AG08395 (cell line): ENCODE data around the gene TLCD3B.

Experiments used
- DNase-seq: peaks from one replicate; pipeline ENCODE4 v3.0.0; 2012; ENCODE audit warnings: mixed read lengths, low spot score

Gene TLCD3B, protein sequence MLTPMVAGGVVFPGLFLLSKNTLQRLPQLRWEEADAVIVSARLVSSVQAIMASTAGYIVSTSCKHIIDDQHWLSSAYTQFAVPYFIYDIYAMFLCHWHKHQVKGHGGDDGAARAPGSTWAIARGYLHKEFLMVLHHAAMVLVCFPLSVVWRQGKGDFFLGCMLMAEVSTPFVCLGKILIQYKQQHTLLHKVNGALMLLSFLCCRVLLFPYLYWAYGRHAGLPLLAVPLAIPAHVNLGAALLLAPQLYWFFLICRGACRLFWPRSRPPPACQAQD

DNA sequence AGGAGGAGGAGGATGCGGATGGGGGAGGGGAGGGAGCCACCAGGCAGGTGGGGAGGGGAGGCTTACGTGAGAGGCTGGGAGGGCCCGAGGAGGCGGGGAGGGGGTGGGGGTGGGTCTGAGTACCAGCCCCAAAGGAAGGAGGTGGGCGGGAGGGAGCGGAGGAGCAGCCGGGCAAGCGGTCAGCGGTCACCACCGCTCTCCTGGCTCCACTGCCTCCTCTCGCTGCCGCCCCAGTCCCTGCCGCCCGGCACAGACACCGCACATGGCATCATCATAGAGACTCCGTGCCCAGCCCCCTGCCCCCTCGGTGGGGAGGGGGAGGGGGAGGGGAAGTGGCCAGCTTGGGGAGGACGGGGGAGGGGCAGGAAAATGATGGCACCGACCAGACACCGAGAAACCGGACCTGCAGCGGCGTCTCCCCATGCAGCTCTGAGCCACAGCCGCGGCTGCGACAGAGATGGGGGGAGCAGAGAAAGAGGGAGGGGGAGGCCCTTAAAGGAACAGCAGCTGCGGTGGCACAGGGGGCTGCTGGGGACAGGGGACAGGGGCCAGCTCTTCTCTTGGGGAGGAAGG, at the start of gene TLCD3B:
Gene TLCD3B, minus strand, starts transcription at position 431 of the 573 bp plus-strand sequence. CDS start 744 bp downstream, outside the sequence.
- no peak for DNase-seq

DNA sequence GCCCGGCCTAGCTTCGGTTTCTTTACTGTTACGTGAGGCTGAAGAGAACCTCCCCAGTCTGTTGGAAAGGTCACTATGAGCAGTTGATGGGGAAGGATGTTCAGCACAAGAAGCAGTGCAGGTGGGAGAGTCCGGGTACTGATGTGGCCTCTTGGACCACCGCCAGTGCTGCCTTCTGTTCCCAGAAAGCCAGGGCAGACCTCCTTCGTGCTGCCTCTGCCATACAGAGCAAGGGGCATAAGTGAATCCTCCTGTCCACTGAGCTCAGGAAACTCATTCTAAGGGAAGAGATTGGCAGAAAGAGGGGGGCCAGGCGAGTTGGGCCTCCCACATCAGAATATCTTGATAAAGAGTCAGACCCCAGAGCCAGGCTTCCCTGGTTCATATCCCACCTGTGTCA, 48.4 kb upstream of the TLCD3B start:
- no peak for DNase-seq

DNA sequence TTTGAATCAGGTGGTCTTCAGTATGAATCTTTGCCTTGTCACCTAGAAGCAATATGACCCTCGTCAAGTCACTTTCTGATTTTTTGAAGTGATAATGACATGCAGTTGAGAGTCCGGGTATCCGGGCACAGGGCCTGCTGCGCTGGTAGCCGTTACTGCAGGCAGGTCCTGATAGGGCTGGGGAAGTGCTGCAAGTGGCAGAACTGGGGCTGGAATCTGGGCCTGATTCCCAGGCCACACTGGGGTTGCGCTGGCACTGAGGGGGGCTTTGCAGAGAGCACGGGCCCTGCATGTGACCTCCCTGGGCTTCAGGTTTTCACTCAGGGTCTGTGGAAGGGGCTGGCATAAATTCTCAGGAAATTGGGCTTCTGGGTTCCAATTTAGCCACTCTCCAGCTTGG, 47.7 kb upstream of the TLCD3B start:
- no peak for DNase-seq

DNA sequence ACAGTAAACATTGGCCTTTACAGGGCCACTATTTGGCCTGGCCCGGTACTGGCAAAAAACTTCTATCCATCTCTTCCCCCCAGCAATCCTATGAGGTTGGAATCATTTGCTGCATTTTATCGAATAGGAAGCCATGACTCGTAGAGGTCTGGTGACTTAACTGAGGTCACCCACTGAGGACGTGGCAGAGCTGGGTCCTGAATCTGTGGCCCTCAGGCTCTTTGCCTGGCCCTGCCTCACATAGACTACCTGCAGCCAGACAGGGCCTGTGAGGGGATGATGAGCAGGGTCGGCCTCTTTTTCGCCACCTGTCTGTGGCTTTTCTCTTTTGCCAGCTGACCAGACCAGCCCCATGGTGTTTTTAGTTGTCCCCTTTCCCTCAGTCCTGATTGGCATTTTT, 46.6 kb upstream of the TLCD3B start:
- no peak for DNase-seq

DNA sequence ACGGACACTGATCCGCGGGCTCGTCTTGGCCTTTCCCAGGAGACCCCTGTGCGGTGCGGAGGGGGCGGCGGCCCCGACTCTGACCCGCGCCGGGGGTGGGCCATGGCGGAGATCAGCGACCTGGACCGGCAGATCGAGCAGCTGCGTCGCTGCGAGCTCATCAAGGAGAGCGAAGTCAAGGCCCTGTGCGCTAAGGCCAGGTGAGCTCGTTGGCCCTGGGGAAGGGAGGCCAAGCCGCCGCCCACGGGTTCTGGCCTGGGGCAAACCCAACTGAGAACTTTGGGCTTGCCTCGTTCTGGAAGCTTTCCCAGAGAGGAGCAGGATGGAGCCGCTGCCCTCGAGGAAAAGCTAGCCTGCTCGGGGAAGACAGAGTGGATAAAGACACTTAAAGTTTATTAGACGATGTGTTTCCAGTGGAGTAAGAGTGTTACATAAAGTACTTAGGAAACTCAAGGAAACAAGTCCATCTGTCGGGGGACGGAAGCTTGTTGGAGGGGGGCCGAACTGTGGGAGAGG, 45.3 kb upstream of the TLCD3B start:
- no peak for DNase-seq

DNA sequence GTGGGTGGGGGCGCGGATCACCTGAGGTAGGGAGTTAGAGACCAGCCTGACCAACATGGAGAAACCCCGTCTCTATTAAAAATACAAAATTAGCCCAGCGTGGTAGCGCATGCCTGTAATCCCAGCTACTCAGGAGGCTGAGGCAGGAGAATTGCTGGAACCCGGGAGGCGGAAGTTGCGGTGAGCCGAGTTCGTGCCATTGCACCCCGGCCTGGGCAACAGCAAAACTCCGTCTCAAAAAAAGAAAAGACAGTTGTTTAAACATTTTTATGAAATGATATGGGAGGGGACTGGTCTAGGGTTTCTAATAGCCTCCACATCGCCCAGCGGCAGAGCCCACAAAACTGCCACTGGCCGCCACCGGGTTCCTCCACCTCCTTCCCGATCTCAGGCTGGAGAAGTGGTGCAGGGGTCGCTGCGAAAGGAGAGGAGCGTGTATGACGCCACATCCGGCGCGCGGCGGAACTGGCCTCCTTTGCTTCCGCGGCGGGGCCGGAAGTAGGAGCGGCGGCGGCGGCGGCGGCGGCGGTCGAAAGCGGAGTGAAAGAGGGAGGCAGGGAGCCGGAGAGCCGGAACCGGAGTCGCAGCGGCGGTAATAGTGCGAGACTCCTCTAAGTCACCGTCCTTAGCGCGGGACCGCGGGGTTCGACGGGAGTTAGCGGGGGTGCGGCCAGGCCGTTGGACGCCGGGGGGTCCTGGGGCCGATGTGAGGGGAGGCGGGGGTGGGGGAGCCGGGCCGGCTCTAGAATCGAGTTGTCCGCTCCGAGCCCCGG, 44.6 kb upstream of the TLCD3B start, which contains the start of gene PPP4C:
Gene PPP4C, plus strand, starts transcription at position 492 of the 773 bp plus-strand sequence. CDS start 384 bp downstream, outside the sequence.
- DNase-seq: peak; percentile 94

DNA sequence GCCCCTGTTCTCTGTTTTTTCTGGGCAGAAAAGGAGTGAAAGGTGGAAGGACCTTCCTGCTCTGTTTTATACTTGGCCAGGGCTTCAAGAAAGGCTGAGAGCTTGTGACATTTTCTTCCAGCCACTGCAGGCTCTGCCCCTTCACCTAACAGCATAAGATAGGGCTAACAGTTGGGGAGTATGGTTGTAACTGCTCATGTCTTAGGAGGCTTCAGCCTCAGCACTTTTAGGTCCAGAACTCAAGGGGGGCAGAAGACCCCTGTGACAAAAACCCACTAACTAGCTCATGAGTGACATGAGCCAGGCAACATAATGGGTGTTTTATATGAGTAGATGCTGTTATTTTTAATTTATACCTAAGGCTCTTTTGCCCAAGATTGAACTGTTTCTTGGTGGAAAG, 39.4 kb upstream of the TLCD3B start:
- DNase-seq: no peak

DNA sequence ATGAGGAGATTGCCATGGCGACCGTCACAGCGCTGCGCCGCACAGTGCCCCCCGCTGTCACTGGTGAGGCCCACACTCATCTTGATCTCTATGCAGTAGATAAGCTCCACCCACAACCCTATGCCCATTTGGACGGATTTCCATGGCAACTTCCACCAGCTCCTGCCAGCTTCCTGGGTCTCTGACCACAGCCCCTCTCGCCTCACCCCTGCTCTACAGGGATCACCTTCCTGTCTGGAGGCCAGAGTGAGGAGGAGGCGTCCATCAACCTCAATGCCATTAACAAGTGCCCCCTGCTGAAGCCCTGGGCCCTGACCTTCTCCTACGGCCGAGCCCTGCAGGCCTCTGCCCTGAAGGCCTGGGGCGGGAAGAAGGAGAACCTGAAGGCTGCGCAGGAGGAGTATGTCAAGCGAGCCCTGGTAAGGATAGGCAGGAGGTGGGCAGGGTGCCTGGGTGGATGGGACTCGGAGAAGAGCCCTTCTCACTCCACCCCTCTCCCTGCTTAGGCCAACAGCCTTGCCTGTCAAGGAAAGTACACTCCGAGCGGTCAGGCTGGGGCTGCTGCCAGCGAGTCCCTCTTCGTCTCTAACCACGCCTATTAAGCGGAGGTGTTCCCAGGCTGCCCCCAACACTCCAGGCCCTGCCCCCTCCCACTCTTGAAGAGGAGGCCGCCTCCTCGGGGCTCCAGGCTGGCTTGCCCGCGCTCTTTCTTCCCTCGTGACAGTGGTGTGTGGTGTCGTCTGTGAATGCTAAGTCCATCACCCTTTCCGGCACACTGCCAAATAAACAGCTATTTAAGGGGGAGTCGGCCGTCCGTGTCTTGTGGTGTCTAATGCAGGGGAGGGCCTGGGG, 38.8 kb upstream of the TLCD3B start:
- DNase-seq: no peak

DNA sequence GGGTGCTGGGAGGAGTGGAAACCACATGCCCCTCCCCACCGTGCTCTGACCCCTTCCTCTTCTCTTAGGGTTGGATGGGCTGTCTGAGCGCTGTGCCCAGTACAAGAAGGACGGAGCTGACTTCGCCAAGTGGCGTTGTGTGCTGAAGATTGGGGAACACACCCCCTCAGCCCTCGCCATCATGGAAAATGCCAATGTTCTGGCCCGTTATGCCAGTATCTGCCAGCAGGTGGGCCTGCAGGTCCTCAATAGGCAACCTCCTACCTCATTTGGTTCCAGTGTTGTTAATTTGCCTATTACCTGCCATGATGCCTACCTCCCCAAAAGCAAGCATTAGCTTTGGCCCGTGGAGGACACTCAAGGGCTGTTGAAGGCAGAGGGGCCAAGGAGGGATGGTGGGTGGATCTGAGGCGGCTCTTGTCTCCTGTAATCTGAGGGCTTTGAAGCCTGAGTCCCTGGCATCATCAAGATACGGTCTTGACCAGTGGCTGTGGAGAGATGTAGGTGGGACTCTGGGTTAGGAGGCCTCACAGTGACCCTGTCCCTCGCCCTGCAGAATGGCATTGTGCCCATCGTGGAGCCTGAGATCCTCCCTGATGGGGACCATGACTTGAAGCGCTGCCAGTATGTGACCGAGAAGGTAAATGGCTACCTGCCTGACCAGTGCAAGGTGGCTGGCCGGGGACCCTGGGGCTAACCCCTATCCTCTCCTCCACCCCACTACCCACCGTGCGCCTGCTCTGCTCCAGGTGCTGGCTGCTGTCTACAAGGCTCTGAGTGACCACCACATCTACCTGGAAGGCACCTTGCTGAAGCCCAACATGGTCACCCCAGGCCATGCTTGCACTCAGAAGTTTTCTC, 37.9 kb upstream of the TLCD3B start:
- no peak for DNase-seq

DNA sequence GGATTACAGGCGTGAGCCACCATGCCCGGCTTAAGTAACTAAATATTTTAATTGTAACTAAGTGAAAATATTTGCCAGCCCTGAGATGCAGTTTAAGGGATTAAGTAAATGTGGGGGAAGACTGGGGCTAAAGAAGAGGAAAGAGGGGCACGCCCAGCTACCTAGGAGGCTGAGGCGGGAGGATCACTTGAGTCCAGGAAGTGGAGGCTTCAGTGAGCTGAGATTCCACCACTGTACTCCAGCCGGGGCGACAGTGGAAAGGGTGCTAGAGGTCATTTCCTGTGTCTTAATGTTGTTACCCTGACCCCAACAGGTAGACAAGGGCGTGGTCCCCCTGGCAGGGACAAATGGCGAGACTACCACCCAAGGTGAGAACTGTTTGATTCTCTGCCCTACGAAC, 37.3 kb upstream of the TLCD3B start:
- no peak for DNase-seq

DNA sequence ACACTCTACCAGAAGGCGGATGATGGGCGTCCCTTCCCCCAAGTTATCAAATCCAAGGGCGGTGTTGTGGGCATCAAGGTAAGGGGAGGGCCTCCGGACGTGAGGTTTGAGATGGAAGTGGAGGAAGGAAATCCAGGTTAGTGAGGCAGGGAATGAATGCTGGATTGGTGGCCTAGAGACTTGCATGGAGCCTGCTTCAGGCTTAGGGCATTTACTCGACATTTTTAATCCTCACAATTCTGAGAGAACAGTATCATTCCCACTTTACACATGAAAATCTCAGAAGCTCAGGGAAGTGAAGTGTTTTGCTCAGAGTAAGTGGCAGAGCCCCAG, 36.5 kb upstream of the TLCD3B start:
- no peak for DNase-seq

DNA sequence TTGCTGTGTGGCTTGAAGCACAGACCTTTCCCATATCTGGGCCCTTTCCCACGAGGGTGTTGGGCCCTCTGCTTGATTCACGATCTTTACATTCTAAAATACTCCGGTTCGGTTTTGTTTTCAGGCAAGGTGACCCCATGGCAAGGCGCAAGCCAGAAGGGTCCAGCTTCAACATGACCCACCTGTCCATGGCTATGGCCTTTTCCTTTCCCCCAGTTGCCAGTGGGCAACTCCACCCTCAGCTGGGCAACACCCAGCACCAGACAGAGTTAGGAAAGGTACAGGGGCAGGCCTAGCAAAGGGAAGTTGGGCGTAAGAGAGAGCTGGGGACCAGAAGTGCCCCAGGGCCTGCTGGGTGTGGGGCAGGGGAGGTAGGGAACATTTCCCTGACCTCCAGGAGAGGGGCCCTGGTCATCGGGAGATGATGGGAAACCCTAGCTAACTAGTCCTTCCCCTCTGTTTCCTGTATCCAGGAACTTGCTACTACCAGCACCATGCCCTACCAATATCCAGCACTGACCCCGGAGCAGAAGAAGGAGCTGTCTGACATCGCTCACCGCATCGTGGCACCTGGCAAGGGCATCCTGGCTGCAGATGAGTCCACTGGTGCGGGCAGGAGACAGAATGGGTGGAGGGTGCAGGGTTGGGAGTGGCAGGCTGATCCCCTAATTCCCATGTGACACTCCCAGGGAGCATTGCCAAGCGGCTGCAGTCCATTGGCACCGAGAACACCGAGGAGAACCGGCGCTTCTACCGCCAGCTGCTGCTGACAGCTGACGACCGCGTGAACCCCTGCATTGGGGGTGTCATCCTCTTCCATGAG, 35.9 kb upstream of the TLCD3B start:
- DNase-seq: no peak

DNA sequence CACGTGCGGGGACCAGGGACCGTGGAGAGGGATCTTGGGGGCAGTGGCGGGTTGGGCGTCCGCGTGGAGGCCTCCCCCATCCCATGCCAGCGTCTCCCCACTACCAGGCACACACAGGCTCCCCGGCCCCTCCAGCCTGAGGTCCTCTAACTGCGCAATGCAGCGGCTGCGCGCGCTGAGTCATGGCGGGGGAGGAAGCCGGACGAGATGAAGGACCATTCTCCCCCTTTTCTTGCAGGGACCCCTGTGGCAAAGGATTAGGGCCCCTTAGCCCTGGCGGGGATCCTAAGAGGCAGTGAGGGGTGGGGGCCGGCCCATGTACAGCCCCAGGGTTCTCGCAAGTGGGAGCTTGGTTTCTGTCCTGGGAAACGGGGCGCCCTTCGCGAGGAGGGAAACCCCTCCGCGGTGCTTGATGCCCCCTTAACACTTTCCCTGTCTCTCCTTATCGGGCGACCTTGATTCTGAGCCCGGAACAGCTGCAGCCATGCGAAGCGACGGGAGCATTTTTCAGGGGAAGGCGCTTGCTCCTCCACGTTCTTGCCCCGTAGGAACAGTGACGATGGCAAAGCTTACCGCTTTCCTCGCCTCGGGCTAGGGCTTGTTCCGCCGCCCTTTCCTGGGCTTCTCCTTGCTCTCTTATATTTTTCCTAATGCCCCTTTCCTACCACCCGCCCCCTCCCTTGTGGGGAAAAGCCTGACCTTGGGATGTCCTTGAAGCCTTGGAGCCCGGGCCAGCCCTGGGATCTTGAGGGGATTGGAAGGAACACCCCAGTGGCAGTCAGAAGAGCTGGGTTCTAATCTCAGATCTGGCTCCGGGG, 35.1 kb upstream of the TLCD3B start:
- peak; percentile 52 for DNase-seq

DNA sequence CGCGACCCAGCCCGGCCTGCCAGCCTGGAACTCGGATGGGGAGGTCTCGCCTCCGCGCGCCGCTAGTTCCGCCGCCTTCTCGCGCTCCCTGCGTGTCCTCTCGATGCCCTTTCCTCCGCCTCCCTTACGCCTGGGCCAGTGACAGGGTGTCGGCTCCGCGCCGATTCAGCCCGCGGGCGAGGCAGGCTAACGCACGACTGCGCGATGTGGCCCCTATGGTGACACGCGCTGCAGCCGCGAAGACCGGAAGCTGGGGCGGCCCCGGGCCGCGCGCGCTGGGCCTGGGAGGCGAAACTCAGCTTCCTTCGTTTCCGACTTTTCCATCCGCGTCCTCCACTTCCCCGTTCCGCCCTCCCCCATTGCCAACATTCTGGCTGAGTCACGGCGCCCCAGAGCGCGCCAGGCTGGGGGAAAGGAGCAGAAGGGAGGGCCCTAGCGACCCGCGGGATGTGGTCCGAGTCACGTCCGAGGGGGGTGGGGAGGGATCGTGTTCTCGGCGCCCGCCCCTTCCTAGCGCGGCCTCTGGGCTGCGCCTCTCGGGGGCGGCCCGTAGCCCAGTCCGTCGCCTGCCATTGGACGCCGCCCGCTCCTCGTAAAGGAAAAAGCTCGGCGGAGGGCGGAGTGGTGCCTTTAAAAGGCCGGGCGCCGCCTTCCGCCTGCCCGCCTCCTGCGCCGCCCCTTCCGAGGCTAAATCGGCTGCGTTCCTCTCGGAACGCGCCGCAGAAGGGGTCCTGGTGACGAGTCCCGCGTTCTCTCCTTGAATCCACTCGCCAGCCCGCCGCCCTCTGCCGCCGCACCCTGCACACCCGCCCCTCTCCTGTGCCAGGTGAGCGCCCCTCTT, 34.3 kb upstream of the TLCD3B start, which contains the start of gene ALDOA:
Gene ALDOA, plus strand, starts transcription at position 659 of the 841 bp plus-strand sequence. CDS start 1,138 bp downstream, outside the sequence.
- peak; percentile 96 for DNase-seq

DNA sequence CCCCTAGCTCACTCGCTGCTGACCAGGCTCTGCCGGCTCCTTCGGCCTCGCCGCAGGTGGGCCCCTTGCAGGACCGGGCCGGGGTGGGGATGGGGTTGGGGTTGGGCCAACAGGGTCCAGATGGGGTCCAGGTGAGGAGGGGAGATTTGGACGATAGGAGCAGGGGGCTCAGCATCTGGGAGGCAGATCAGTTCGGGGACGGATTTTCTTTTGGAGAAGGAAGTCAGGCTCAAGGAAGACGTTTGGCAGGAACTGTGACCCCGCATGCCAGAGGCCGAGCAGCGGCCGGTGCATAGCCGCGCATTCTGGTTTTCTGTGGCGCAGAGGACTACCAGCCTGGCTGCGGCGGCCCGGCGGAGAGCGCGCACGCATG, 33.6 kb upstream of the TLCD3B start:
- DNase-seq: no peak

DNA sequence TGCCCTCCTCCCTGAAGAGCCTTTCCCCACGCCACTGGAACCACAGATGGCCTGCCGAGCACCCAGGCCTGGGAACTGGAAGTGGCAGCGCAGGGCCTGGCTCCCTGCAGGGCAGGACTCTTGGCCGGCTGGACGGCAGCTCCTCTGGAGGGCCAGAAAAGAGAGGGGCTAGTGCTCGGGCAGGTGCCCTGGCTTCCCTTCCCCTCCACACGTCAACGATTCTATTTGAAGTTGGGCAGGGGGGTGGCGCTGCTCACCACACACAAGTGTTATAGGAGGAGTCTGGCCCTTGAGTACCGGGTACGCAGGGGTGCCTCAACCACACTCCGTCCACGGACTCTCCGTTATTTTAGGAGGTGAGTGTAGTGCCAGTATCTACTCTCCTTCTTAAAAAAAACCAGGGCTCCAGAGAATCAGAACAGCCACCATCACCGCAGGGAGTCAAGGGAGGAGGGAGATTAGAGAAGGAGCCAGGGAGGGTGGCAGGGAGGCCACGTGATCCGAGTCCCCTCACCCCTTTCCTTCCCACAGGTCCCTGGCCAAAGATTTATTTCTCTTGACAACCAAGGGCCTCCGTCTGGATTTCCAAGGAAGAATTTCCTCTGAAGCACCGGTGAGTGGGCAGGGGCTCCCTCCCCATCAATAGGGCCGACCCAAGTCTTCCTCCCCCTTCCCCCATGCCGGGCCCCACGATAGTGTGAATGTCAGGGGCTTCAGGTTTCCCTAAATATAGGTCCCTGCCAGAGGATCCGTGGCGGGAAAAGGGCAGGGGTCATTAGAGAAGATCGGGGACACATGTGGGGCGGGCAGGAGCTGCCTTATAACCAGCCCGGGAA, 33.0 kb upstream of the TLCD3B start:
- no peak for DNase-seq

DNA sequence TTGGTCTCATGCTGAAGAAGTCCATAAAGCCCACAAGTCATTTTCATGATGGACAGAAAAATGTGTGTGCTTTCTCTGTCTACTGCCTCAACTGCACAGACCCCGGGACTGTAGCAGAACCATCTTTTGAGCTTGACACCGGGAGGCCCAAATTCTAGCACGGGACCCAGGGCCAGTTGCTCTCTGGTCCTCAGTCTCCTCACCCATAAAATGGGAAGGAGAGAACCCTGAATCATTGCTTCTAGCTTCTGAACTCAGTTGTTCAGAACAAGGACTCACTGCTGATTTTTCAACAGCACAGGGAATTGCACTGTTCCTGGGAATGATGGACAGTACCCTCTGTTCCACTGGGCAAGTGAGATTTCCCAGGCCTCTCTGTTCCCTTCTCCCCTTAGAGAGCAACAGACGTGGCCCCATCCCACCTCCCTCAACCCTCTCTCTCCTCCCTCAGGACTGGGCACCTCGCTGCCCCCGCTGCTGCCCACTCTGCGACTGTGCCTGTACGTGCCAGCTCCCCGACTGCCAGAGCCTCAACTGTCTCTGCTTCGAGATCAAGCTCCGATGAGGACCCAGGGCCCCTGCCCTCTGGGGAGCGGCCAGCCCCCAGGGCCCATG, 32.3 kb upstream of the TLCD3B start:
- DNase-seq: no peak
